ENCODE data around the gene FBXO34.
A peak's percentile ranks its signal among the peaks of the same experiment; 100 is the strongest.

Gene FBXO34

GRCh38 chr14:55270832-55271571 is at the start of gene FBXO34:
Gene FBXO34, plus strand, starts transcription at chr14:55271421. Its CDS starts 78,970 bp downstream, at chr14:55350391.
- DNase-seq (ENCODE audit: low read depth): peak; percentile 77
- peak; percentile 99 for TF ChIP-seq CTCF (IDR thresholded peaks at IDR 0.05; ENCODE audit: control insufficient read depth, insufficient read depth, low read depth, low read length, missing control alignments)

GRCh38 chr14:55221968-55222367 is 49.3 kb upstream of the FBXO34 start:
- no peak for TF ChIP-seq CTCF (IDR thresholded peaks at IDR 0.05; ENCODE audit: control insufficient read depth, insufficient read depth, low read depth, low read length, missing control alignments)
- no peak overlapping the region for H3K4me3 ChIP-seq (ENCODE audit: control insufficient read depth, low read depth, low read length)
- no peak for DNase-seq (ENCODE audit: low read depth)

More at GRCh38 chr14:55270832-55271571, at the start of gene FBXO34:
- peak within 1 kb of the TSS; percentile 99 for H3K4me3 ChIP-seq (ENCODE audit: control insufficient read depth, low read depth, low read length)

- no peak for TF ChIP-seq CTCF (IDR thresholded peaks at IDR 0.05; ENCODE audit: control insufficient read depth, insufficient read depth, low read depth, low read length, missing control alignments)
- DNase-seq (ENCODE audit: low read depth): no peak
- no peak overlapping the region for H3K4me3 ChIP-seq (ENCODE audit: control insufficient read depth, low read depth, low read length)
These were observed 47.9 kb upstream of the FBXO34 start for GRCh38 chr14:55223364-55223763.

GRCh38 chr14:55228261-55228660 is 43.0 kb upstream of the FBXO34 start:
- H3K4me3 ChIP-seq (ENCODE audit: control insufficient read depth, low read depth, low read length): no peak overlapping the region
- no peak for TF ChIP-seq CTCF (IDR thresholded peaks at IDR 0.05; ENCODE audit: control insufficient read depth, insufficient read depth, low read depth, low read length, missing control alignments)
- no peak for DNase-seq (ENCODE audit: low read depth)

GRCh38 chr14:55233591-55233990 is 37.6 kb upstream of the FBXO34 start:
- H3K4me3 ChIP-seq (ENCODE audit: control insufficient read depth, low read depth, low read length): no peak overlapping the region
- DNase-seq (ENCODE audit: low read depth): no peak
- TF ChIP-seq CTCF (IDR thresholded peaks at IDR 0.05; ENCODE audit: control insufficient read depth, insufficient read depth, low read depth, low read length, missing control alignments): no peak

- TF ChIP-seq CTCF (IDR thresholded peaks at IDR 0.05; ENCODE audit: control insufficient read depth, insufficient read depth, low read depth, low read length, missing control alignments): no peak
- DNase-seq (ENCODE audit: low read depth): no peak
- H3K4me3 ChIP-seq (ENCODE audit: control insufficient read depth, low read depth, low read length): no peak overlapping the region
These were observed 33.1 kb upstream of the FBXO34 start for GRCh38 chr14:55238019-55238680.
